Measurements from ENCODE around the gene SNIP1. TPM values are rescaled to one million over a fixed set of nuclear protein-coding genes. Genes with fewer than 3 reads are reported as not detected.

Gene SNIP1
- total and polyA plus RNA-seq, 10 of the 15 experiments (the other 5 are each of a cell fraction or from before 2014, with no cell fraction given): 2.7 to 22.4 (median 10.1) TPM

DNA sequence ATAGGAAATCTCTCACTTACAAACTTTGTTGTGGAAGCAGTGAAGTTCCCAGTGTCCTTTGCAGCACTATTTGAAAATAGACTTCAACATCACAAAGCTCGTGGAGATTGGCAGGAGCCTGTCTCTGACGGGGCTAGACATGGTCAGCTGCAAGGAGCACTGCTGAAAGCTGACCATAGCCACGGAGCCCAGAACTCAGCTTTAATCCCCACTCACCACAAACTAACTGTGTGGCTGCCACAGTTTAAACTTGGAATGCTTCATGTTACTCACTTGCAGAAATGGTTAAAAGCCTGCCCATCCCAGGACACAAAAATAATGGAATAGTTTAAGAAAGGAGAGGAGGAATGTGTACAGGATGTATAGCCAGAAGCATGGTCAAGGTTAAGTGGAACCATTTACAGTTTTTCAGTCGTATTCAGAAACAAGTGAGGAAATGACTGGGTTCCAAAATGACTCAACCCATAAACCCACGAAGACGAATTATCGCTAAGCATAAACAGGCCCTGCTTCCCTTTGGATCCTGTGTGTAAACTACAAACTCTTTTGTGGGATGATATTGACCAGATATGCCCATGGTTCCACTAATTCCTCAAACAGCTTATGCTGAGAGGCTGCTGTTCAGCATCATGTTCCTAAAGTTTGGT lies 20.9 kb upstream of the SNIP1 start:
- no peaks in the 10 kb centered on the region for H3K9me3 ChIP-seq (replicated peaks; ENCODE audit: control insufficient read depth, insufficient read depth, low read length)
- BruUV-seq (replicated peaks): no TSS peak
- H3K4me1 ChIP-seq (ENCODE audit: control insufficient read depth, insufficient read depth, low read length): no peaks in the 10 kb centered on the region
- 14% methylated on average over 7 of the region's 7 CpGs for WGBS (ENCODE audit: insufficient coverage, insufficient replicate concordance, low lambda C conversion rate, missing lambda C conversion rate)
- ChIA-PET POLR2A (no interaction called here), SMC1A (ENCODE audit: uncharacterized antibody, unreplicated experiment) (interaction anchor here (0.8 to 1.3 kb wide), 3 partner anchors 9 to 23 kb away, joined by 3 read pairs; no protein-coding TSS in a partner anchor), CTCF (interaction anchor here (0.9 kb wide), 1 partner anchor 107 kb away, joined by 3 read pairs; no protein-coding TSS in a partner anchor), RAD21 (ENCODE audit: unreplicated experiment) (no interaction called here)
- H4K20me1 ChIP-seq (ENCODE audit: control insufficient read depth, insufficient read depth): no peaks in the 10 kb centered on the region
- H3K27me3 ChIP-seq (replicated peaks in 1 of 2; ENCODE audit: control insufficient read depth in 2 of 2, insufficient read depth in 2 of 2, low read length in 1 of 2): no peaks in the 10 kb centered on the region
- in situ Hi-C loops (cut with MboI): loop anchor here (25.0 kb wide), 1 partner anchor 412 kb away; the partner anchor contains the start of gene SF3A3
- FAIRE-seq (no peak), DNase-seq (ENCODE audit: low read depth, low spot score) (no peak), ATAC-seq (peak; percentile 42; the same call in 2 of the 3 replicates)
- H3K4me3 ChIP-seq: no peak overlapping the region
- H3K4me2 ChIP-seq (ENCODE audit: control insufficient read depth, insufficient read depth): no peak overlapping the region
- no peak overlapping the region for H2AFZ ChIP-seq (ENCODE audit: control insufficient read depth, low read depth, low read length)
- H3K9ac ChIP-seq (ENCODE audit: control insufficient read depth, insufficient read depth, low read length): no peak overlapping the region
- TF ChIP-seq, protein P1, sequence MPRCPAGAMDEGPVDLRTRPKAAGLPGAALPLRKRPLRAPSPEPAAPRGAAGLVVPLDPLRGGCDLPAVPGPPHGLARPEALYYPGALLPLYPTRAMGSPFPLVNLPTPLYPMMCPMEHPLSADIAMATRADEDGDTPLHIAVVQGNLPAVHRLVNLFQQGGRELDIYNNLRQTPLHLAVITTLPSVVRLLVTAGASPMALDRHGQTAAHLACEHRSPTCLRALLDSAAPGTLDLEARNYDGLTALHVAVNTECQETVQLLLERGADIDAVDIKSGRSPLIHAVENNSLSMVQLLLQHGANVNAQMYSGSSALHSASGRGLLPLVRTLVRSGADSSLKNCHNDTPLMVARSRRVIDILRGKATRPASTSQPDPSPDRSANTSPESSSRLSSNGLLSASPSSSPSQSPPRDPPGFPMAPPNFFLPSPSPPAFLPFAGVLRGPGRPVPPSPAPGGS (IDR thresholded peaks at IDR 0.05; ENCODE audit: borderline replicate concordance, insufficient read depth, low read depth, low read length, poor library complexity, severe bottlenecking): no peak
- TF ChIP-seq IKZF1 (conservative IDR thresholded peaks at IDR 0.05) (no peak), RUNX3 (IDR thresholded peaks at IDR 0.05; ENCODE audit: low read length) (peak; percentile 56), TAF1 (IDR thresholded peaks at IDR 0.05; ENCODE audit: borderline replicate concordance, low read depth, low read length) (no peak), SREBF1 (IDR thresholded peaks at IDR 0.05; ENCODE audit: low read length) (no peak), IRF4 (IDR thresholded peaks at IDR 0.05; ENCODE audit: low read depth, low read length) (peak; percentile 63; the same call in 1 of the 2 replicates), EED (IDR thresholded peaks at IDR 0.05; ENCODE audit: low read depth) (0 out of 2 replicates have a peak, but pooled peaks have one; percentile 18), POU2F2 (IDR thresholded peaks at IDR 0.05; ENCODE audit: borderline replicate concordance, low read depth, low read length) (no peak), MEF2A (IDR thresholded peaks at IDR 0.05; ENCODE audit: insufficient read depth, low read depth, low read length) (no peak), JUNB (IDR thresholded peaks at IDR 0.05) (peak; percentile 65)
- TF ChIP-seq, protein P2, sequence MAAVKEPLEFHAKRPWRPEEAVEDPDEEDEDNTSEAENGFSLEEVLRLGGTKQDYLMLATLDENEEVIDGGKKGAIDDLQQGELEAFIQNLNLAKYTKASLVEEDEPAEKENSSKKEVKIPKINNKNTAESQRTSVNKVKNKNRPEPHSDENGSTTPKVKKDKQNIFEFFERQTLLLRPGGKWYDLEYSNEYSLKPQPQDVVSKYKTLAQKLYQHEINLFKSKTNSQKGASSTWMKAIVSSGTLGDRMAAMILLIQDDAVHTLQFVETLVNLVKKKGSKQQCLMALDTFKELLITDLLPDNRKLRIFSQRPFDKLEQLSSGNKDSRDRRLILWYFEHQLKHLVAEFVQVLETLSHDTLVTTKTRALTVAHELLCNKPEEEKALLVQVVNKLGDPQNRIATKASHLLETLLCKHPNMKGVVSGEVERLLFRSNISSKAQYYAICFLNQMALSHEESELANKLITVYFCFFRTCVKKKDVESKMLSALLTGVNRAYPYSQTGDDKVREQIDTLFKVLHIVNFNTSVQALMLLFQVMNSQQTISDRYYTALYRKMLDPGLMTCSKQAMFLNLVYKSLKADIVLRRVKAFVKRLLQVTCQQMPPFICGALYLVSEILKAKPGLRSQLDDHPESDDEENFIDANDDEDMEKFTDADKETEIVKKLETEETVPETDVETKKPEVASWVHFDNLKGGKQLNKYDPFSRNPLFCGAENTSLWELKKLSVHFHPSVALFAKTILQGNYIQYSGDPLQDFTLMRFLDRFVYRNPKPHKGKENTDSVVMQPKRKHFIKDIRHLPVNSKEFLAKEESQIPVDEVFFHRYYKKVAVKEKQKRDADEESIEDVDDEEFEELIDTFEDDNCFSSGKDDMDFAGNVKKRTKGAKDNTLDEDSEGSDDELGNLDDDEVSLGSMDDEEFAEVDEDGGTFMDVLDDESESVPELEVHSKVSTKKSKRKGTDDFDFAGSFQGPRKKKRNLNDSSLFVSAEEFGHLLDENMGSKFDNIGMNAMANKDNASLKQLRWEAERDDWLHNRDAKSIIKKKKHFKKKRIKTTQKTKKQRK (IDR thresholded peaks at IDR 0.05; ENCODE audit: low read depth, low read length): no peak
- TF ChIP-seq, protein P3, sequence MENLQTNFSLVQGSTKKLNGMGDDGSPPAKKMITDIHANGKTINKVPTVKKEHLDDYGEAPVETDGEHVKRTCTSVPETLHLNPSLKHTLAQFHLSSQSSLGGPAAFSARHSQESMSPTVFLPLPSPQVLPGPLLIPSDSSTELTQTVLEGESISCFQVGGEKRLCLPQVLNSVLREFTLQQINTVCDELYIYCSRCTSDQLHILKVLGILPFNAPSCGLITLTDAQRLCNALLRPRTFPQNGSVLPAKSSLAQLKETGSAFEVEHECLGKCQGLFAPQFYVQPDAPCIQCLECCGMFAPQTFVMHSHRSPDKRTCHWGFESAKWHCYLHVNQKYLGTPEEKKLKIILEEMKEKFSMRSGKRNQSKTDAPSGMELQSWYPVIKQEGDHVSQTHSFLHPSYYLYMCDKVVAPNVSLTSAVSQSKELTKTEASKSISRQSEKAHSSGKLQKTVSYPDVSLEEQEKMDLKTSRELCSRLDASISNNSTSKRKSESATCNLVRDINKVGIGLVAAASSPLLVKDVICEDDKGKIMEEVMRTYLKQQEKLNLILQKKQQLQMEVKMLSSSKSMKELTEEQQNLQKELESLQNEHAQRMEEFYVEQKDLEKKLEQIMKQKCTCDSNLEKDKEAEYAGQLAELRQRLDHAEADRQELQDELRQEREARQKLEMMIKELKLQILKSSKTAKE (IDR thresholded peaks at IDR 0.05; ENCODE audit: low read depth, poor library complexity, severe bottlenecking): no peak
- H3K79me2 ChIP-seq (ENCODE audit: control insufficient read depth, insufficient read depth, low read length): no peaks in the 10 kb centered on the region
- no peak overlapping the region for H3K27ac ChIP-seq (ENCODE audit: control insufficient read depth, insufficient read depth)
- intact Hi-C loops (cut with micrococcal nuclease; ENCODE audit: unreplicated experiment): no loop called here
- H3K36me3 ChIP-seq (ENCODE audit: control insufficient read depth in 2 of 2, insufficient read depth in 2 of 2, low read length in 1 of 2): peaks cover 16 to 40% of the 10 kb centered on the region in 2 experiments
